WTC11 (cell line): Measurements from ENCODE around the gene PDCD1. TPM values are rescaled to one million over a fixed set of nuclear protein-coding genes. Genes with fewer than 3 reads are reported as not detected.

Experiments used
- ATAC-seq: fragments of 200-7000 bp; cut with Tn5 transposase; 2 replicates; pipeline ENCODE4 v1.10.0; 2021; ENCODE audit warnings: mild to moderate bottlenecking, moderate library complexity
- CTCF ChIA-PET: fragments of 300-600 bp; sonication (Branson Sonifier 250); formaldehyde crosslinking; loops from one replicate; lab custom pipeline; 2021; ENCODE audit warnings: antibody characterized with exemption; lab: Charles Lee
- POLR2A ChIA-PET: fragments of 350-600 bp; sonication (Branson Sonifier 250); formaldehyde crosslinking; loops from one replicate; lab custom pipeline; 2021; ENCODE audit warnings: antibody characterized with exemption; lab: Charles Lee
- DNase-seq: peaks from one replicate; pipeline ENCODE4 v3.0.0; 2021; ENCODE audit warnings: low spot score
- H3K27ac Mint-ChIP-seq: 2 replicates; pipeline ENCODE4 v1.8.0; 2021; ENCODE audit warnings: mixed read lengths
- H3K27me3 Mint-ChIP-seq: 2 replicates; pipeline ENCODE4 v1.8.0; 2021; ENCODE audit warnings: low read depth, mild to moderate bottlenecking, moderate library complexity, mixed read lengths
- H3K36me3 Mint-ChIP-seq: 2 replicates; pipeline ENCODE4 v1.8.0; 2021; ENCODE audit warnings: mixed read lengths
- H3K4me1 Mint-ChIP-seq: 2 replicates; pipeline ENCODE4 v1.8.0; 2022; ENCODE audit warnings: mixed read lengths
- H3K4me3 Mint-ChIP-seq: 2 replicates; pipeline ENCODE4 v1.8.0; 2021; ENCODE audit warnings: mild to moderate bottlenecking, moderate library complexity, mixed read lengths
- H3K9me3 Mint-ChIP-seq: 2 replicates; pipeline ENCODE4 v1.8.0; 2021; ENCODE audit warnings: mixed read lengths
- AR ChIP-seq: fragments of 250-450 bp; sonication (Bioruptor Pico); IDR thresholded peaks from 2 replicates; pipeline ENCODE4 v1.9.0; 2021; ENCODE audit warnings: mild to moderate bottlenecking
- ATF1 ChIP-seq: sonication (generic); formaldehyde crosslinking; IDR thresholded peaks from 2 replicates; pipeline ENCODE4 v1.8.1; 2023; ENCODE audit warnings: mild to moderate bottlenecking, moderate library complexity, missing genetic modification reagents
- E2F5 ChIP-seq: sonication (generic); formaldehyde crosslinking; IDR thresholded peaks from 2 replicates; pipeline ENCODE4 v1.8.1; 2022; ENCODE audit warnings: mild to moderate bottlenecking, moderate library complexity, missing genetic modification reagents
- ELF4 ChIP-seq: sonication (generic); formaldehyde crosslinking; IDR thresholded peaks from 2 replicates; pipeline ENCODE4 v1.8.1; 2022; ENCODE audit warnings: low read depth, mild to moderate bottlenecking, moderate library complexity, missing genetic modification reagents
- FOXJ3 ChIP-seq: sonication (generic); formaldehyde crosslinking; IDR thresholded peaks from 2 replicates; pipeline ENCODE4 v1.9.0; 2021; ENCODE audit warnings: missing genetic modification reagents, mild to moderate bottlenecking, borderline replicate concordance
- FOXP1 ChIP-seq: sonication (generic); formaldehyde crosslinking; IDR thresholded peaks from 2 replicates; pipeline ENCODE4 v1.8.0; 2022; ENCODE audit warnings: missing genetic modification reagents, mild to moderate bottlenecking, moderate library complexity, borderline replicate concordance
- GABPB1 ChIP-seq: sonication (generic); formaldehyde crosslinking; IDR thresholded peaks from 2 replicates; pipeline ENCODE4 v1.8.1; 2023; ENCODE audit warnings: mild to moderate bottlenecking, missing genetic modification reagents
- GRHL2 ChIP-seq: fragments of 250-450 bp; sonication (Bioruptor Pico); IDR thresholded peaks from 2 replicates; pipeline ENCODE4 v1.8.0; 2022; ENCODE audit warnings: mild to moderate bottlenecking, moderate library complexity; ENCODE audit not compliant: insufficient replicate concordance, severe bottlenecking
- HMGA2 ChIP-seq: fragments of 250-450 bp; sonication (Bioruptor Pico); IDR thresholded peaks from 2 replicates; pipeline ENCODE4 v1.4.0; 2021; ENCODE audit warnings: mild to moderate bottlenecking, moderate library complexity
- JAZF1 ChIP-seq: fragments of 250-450 bp; sonication (Bioruptor Pico); IDR thresholded peaks from 2 replicates; pipeline ENCODE4 v1.9.0; 2021; ENCODE audit warnings: moderate library complexity, mild to moderate bottlenecking, inconsistent platforms
- MLX ChIP-seq: sonication (generic); formaldehyde crosslinking; IDR thresholded peaks from 2 replicates; pipeline ENCODE4 v1.8.1; 2023; ENCODE audit warnings: mild to moderate bottlenecking, missing genetic modification reagents, moderate library complexity
- NFYB ChIP-seq: sonication (generic); formaldehyde crosslinking; conservative IDR thresholded peaks from 2 replicates; pipeline ENCODE4 v1.8.0; 2022; ENCODE audit warnings: low read depth, missing genetic modification reagents
- NR3C1 ChIP-seq: sonication (generic); formaldehyde crosslinking; conservative IDR thresholded peaks from 2 replicates; pipeline ENCODE4 v1.8.1; 2023; ENCODE audit warnings: low read depth, mild to moderate bottlenecking, missing genetic modification reagents
- SMAD4 ChIP-seq: sonication (generic); formaldehyde crosslinking; IDR thresholded peaks from 2 replicates; pipeline ENCODE4 v1.8.0; 2022; ENCODE audit warnings: mild to moderate bottlenecking, missing genetic modification reagents
- USF1 ChIP-seq: sonication (generic); formaldehyde crosslinking; IDR thresholded peaks from 2 replicates; pipeline ENCODE4 v1.8.0; 2022; ENCODE audit warnings: mild to moderate bottlenecking, missing genetic modification reagents
- ZNF138 ChIP-seq: sonication (generic); formaldehyde crosslinking; conservative IDR thresholded peaks from 2 replicates; pipeline ENCODE4 v1.8.1; 2022; ENCODE audit warnings: mild to moderate bottlenecking, moderate library complexity, missing genetic modification reagents
- ZNF232 ChIP-seq: sonication (generic); formaldehyde crosslinking; IDR thresholded peaks from 2 replicates; pipeline ENCODE4 v1.8.0; 2022; ENCODE audit warnings: mild to moderate bottlenecking, missing genetic modification reagents
- ZNF263 ChIP-seq: sonication (generic); formaldehyde crosslinking; IDR thresholded peaks from 2 replicates; pipeline ENCODE4 v1.8.1; 2022; ENCODE audit warnings: low read depth, mild to moderate bottlenecking, moderate library complexity, missing genetic modification reagents
- ZNF396 ChIP-seq: fragments of 250-450 bp; sonication (Bioruptor Pico); IDR thresholded peaks from 2 replicates; pipeline ENCODE4 v1.8.0; 2021; ENCODE audit warnings: mild to moderate bottlenecking, moderate library complexity, borderline replicate concordance
- total RNA-seq: library from RNA; stranded (reverse); gene quantifications from 3 replicates; pipeline ENCODE4 v1.2.3, GENCODE V29; 2021
- TF ChIP-seq, protein P1 (sequence below): fragments of 250-450 bp; sonication (Bioruptor Pico); IDR thresholded peaks from 2 replicates; pipeline ENCODE4 v1.9.0; 2021; ENCODE audit warnings: moderate library complexity, mild to moderate bottlenecking, inconsistent platforms, borderline replicate concordance
- TF ChIP-seq, protein P2 (sequence below): sonication (generic); formaldehyde crosslinking; IDR thresholded peaks from 2 replicates; pipeline ENCODE4 v1.8.0; 2023; ENCODE audit warnings: missing genetic modification reagents, mild to moderate bottlenecking, borderline replicate concordance

Gene PDCD1
- total RNA-seq, 1 experiment from 2014 or later: 0.52 TPM

DNA sequence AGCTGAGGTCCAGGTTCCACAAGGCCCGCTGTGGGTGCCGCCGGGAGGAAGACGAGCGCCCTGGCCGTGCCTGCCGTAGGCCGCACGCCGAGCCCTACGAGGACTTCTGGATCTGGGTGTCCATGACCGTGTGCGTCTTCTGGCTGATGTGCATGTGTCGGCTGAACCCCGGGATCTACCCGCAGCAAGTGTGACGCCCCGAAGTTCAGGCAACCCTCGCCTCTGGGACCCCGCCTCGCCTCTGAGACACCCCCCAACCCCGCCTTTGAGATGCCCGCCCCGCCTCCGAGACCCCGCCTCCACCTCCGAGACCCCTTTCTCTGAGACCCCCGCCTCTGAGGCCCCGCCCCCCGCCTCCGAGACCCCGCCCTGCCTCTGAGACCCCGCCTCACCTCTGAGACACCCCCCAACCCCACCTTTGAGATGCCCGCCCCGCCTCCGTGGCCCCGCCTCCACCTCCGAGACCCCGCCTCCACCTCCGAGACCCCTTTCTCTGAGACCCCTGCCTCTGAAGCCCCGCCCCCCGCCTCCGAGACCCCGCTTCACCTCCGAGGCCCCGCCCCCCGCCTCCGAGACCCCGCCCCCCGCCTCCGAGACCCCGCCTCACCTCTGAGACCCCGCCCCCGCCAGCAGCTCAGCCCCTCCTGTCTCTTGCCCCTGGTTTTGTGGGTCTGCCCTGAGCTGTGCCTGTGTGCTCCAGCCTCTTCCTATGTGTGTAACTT lies 14.5 kb upstream of the PDCD1 start (continued):
- no peak for TF ChIP-seq ZNF396 (CRISPR knock-in tag)
- TF ChIP-seq, all 79 proteins: peak for 0

- DNase-seq (no peak), ATAC-seq (no peak)
- H3K4me3 Mint-ChIP-seq: no peak overlapping the region
- H3K4me1 Mint-ChIP-seq: no peaks in the 10 kb centered on the region
- H3K9me3 Mint-ChIP-seq: peaks cover 6% of the 10 kb centered on the region
- peaks cover 6% of the 10 kb centered on the region for H3K36me3 Mint-ChIP-seq
- no peak for TF ChIP-seq JAZF1 (CRISPR knock-in tag)
- TF ChIP-seq, protein P1, sequence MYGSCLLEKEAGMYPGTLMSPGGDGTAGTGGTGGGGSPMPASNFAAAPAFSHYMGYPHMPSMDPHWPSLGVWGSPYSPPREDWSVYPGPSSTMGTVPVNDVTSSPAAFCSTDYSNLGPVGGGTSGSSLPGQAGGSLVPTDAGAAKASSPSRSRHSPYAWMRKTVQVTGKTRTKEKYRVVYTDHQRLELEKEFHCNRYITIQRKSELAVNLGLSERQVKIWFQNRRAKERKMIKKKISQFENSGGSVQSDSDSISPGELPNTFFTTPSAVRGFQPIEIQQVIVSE: no peak
- TF ChIP-seq ZNF396 (CRISPR knock-in tag): no peak
- no peak for TF ChIP-seq E2F5
- TF ChIP-seq USF1: no peak
- TF ChIP-seq MLX (CRISPR knock-in tag): no peak
- TF ChIP-seq NFYB: no peak
- TF ChIP-seq ATF1 (CRISPR knock-in tag): no peak
- TF ChIP-seq ZNF263 (CRISPR knock-in tag): no peak
- TF ChIP-seq HMGA2 (CRISPR knock-in tag): no peak
- no peak for TF ChIP-seq GABPB1
- TF ChIP-seq, protein P2, sequence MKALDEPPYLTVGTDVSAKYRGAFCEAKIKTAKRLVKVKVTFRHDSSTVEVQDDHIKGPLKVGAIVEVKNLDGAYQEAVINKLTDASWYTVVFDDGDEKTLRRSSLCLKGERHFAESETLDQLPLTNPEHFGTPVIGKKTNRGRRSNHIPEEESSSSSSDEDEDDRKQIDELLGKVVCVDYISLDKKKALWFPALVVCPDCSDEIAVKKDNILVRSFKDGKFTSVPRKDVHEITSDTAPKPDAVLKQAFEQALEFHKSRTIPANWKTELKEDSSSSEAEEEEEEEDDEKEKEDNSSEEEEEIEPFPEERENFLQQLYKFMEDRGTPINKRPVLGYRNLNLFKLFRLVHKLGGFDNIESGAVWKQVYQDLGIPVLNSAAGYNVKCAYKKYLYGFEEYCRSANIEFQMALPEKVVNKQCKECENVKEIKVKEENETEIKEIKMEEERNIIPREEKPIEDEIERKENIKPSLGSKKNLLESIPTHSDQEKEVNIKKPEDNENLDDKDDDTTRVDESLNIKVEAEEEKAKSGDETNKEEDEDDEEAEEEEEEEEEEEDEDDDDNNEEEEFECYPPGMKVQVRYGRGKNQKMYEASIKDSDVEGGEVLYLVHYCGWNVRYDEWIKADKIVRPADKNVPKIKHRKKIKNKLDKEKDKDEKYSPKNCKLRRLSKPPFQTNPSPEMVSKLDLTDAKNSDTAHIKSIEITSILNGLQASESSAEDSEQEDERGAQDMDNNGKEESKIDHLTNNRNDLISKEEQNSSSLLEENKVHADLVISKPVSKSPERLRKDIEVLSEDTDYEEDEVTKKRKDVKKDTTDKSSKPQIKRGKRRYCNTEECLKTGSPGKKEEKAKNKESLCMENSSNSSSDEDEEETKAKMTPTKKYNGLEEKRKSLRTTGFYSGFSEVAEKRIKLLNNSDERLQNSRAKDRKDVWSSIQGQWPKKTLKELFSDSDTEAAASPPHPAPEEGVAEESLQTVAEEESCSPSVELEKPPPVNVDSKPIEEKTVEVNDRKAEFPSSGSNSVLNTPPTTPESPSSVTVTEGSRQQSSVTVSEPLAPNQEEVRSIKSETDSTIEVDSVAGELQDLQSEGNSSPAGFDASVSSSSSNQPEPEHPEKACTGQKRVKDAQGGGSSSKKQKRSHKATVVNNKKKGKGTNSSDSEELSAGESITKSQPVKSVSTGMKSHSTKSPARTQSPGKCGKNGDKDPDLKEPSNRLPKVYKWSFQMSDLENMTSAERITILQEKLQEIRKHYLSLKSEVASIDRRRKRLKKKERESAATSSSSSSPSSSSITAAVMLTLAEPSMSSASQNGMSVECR (CRISPR knock-in tag): no peak
- no peak for TF ChIP-seq FOXP1
- ChIA-PET CTCF (no interaction called here), POLR2A (no interaction called here)
- H3K27me3 Mint-ChIP-seq: peaks cover 6% of the 10 kb centered on the region
- H3K27ac Mint-ChIP-seq: no peak overlapping the region
Observed at GRCh38 chr2:241872313-241872642, 13.6 kb upstream of the PDCD1 start.

DNA sequence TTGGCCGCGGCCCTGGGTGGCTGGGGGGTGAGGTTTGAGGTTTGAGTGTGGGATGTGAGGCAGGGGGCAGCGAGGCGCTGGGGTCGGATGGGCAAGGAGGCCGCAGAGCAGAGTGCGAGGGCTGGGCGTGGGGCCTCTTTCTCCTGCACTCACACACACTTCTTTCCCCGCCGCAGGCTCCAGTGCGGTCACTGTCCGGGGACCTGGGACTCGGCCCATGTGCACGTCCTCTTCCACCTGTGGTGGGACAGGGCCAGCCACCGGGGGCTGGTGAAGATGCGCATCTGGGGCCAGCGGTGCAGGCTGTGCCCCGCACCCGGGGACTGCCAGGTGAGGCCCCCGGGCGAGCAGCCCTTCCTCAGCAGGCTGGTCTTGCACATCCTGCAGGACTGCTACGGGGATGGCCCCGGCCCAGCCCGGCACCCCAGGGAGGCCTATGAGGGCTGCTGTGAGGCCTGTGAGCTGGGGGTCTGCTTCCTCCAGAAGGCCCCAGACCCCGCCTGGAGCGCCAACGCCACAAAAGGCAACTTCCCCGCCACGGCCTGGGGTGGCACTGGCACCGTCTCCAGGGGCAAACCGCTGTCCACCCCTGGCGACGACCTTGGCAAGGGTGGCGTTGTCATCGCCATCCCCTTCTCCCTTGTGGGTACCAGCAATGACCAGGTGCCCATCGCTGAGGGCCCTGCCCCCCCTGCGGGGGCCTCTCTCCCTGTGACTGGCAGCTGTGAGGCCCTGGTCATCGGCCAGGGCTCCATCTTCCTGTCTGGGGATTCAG lies 13.0 kb upstream of the PDCD1 start:
- ChIA-PET POLR2A (no interaction called here), CTCF (no interaction called here)
- peaks cover 6% of the 10 kb centered on the region for H3K36me3 Mint-ChIP-seq
- no peak for DNase-seq
- no peaks in the 10 kb centered on the region for H3K4me1 Mint-ChIP-seq
- ATAC-seq: no peak
- no peak overlapping the region for H3K27ac Mint-ChIP-seq
- peaks cover 6% of the 10 kb centered on the region for H3K27me3 Mint-ChIP-seq
- peaks cover 6% of the 10 kb centered on the region for H3K9me3 Mint-ChIP-seq
- no peak overlapping the region for H3K4me3 Mint-ChIP-seq
- TF ChIP-seq ZNF232 (CRISPR knock-in tag) (no peak), USF1 (no peak), SMAD4 (CRISPR knock-in tag) (no peak), NR3C1 (CRISPR knock-in tag) (no peak), ELF4 (no peak), AR (CRISPR knock-in tag) (no peak), FOXJ3 (no peak), ZNF138 (CRISPR knock-in tag) (no peak), GRHL2 (CRISPR knock-in tag) (no peak)
